Measurements from ENCODE around the gene ABLIM1.

Gene ABLIM1

GRCh38 chr10:114680543-114681117 is 22.6 kb upstream of the ABLIM1 start:
- DNase-seq (ENCODE audit: low read depth in 2 of 2) = no peak

- DNase-seq (ENCODE audit: low read depth in 2 of 2) = no peak
Observed at GRCh38 chr10:114679552-114679951, 21.5 kb upstream of the ABLIM1 start.

- DNase-seq (ENCODE audit: low read depth in 2 of 2) = no peak
Observed at GRCh38 chr10:114678820-114679219, 20.7 kb upstream of the ABLIM1 start.

- no peak for DNase-seq (ENCODE audit: low read depth in 2 of 2)
Observed at GRCh38 chr10:114678336-114678735, 20.3 kb upstream of the ABLIM1 start.

- no peak for DNase-seq (ENCODE audit: low read depth in 2 of 2)
Observed at GRCh38 chr10:114674346-114674745, 16.3 kb upstream of the ABLIM1 start.

GRCh38 chr10:114669648-114670047 is 11.6 kb upstream of the ABLIM1 start:
- no peak for DNase-seq (ENCODE audit: low read depth in 2 of 2)

GRCh38 chr10:114668375-114669080 is 10.5 kb upstream of the ABLIM1 start:
- DNase-seq (ENCODE audit: low read depth in 2 of 2) = no peak

GRCh38 chr10:114665873-114666272 is 7.8 kb upstream of the ABLIM1 start:
- no peak for DNase-seq (ENCODE audit: low read depth in 2 of 2)

- no peak for DNase-seq (ENCODE audit: low read depth in 2 of 2)
Observed at GRCh38 chr10:114665406-114665805, 7.3 kb upstream of the ABLIM1 start.

GRCh38 chr10:114664127-114664526 is 6.1 kb upstream of the ABLIM1 start:
- DNase-seq (ENCODE audit: low read depth in 2 of 2) = no peak

- DNase-seq (ENCODE audit: low read depth in 2 of 2) = no peak
Observed at GRCh38 chr10:114663626-114664025, 5.6 kb upstream of the ABLIM1 start.

- DNase-seq (ENCODE audit: low read depth in 2 of 2) = no peak
Observed at GRCh38 chr10:114662646-114663217, 4.7 kb upstream of the ABLIM1 start.

GRCh38 chr10:114661212-114661880 is 3.3 kb upstream of the ABLIM1 start:
- DNase-seq (ENCODE audit: low read depth in 2 of 2) = no peak

GRCh38 chr10:114655671-114656070 is 2.4 kb downstream of the ABLIM1 start:
- no peak for DNase-seq (ENCODE audit: low read depth in 2 of 2)

GRCh38 chr10:114654822-114655575 is 3.1 kb downstream of the ABLIM1 start:
- DNase-seq (ENCODE audit: low read depth in 2 of 2) = no peak

GRCh38 chr10:114653926-114654325 is 4.1 kb downstream of the ABLIM1 start:
- DNase-seq (ENCODE audit: low read depth in 2 of 2) = no peak

GRCh38 chr10:114652402-114653368 is 5.4 kb downstream of the ABLIM1 start:
- no peak for DNase-seq (ENCODE audit: low read depth in 2 of 2)

GRCh38 chr10:114650831-114651230 is 7.2 kb downstream of the ABLIM1 start:
- DNase-seq (ENCODE audit: low read depth in 2 of 2) = no peak

- no peak for DNase-seq (ENCODE audit: low read depth in 2 of 2)
Observed at GRCh38 chr10:114650266-114650665, 7.8 kb downstream of the ABLIM1 start.

GRCh38 chr10:114649217-114649903 is 8.7 kb downstream of the ABLIM1 start:
- DNase-seq (ENCODE audit: low read depth in 2 of 2) = no peak

Data from stimulated activated CD4-positive, alpha-beta T cell treated with anti-CD3 and anti-CD28 coated beads, Interleukin-12 subunit alpha, Interleukin-12 subunit beta, amount 100 ng/mL, for 24 hours (primary cell).